Rectal smooth muscle tissue (tissue), 1 donor: ENCODE results near the gene RILPL1.
A peak's percentile ranks its signal among the peaks of the same experiment; 100 is the strongest.
"Not testable (repeated sequence)": the region's sequence is repeated elsewhere in the genome, so short reads cannot be mapped to it uniquely, and the experiment has no call there.

ENCODE experiments used
- H3K27ac ChIP-seq: one replicate; pipeline ENCODE4 v1.7.0; 2013; ENCODE audit warnings: low read depth, low read length, inconsistent platforms
- H3K27me3 ChIP-seq: one replicate; pipeline ENCODE4 v1.7.0; 2013; ENCODE audit warnings: low read length; ENCODE audit not compliant: control insufficient read depth, insufficient read depth
- H3K36me3 ChIP-seq: one replicate; pipeline ENCODE4 v1.7.0; 2013; ENCODE audit warnings: low read length; ENCODE audit not compliant: control insufficient read depth, insufficient read depth
- H3K4me1 ChIP-seq: one replicate; pipeline ENCODE4 v1.7.0; 2013; ENCODE audit warnings: low read length; ENCODE audit not compliant: control insufficient read depth, insufficient read depth
- H3K4me3 ChIP-seq: one replicate; pipeline ENCODE4 v1.7.0; 2013; ENCODE audit warnings: low read length
- H3K9ac ChIP-seq: one replicate; pipeline ENCODE4 v1.7.0; 2013; ENCODE audit warnings: low read length

RILPL1 gene

DNA sequence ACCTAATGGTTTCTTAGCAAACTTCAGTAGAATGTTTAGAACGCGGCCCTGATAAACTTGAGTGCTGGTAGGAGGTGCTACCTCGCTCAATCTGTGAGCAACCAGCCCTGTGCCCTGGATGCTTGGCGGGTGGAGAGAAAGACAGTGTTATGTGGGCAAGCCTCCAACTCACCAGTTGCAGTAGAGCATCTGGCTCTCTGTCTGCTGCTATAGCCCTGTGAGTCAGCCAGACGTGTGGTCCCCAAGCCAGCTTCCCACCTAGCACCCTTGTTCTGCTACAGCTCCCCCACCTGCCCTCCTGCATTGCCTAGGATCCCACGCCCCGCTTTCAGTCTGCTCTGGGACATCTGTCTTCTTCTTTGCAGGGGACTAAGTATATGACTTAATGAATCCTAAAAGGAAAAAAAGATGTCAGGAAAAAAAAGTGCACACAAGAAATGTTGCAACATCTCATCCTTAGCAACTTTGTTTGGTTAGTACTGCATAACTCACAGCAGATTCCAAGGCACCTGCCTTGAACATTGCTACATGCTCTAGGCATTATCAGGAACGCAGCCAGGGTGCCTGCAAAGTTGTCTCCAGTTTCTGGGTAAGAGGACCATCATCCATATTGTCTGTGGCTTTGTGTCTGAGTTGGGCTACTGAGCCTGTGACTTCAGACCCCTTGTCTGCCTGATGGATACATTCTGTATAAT lies 62.0 kb downstream of the RILPL1 start:
- H3K4me1 ChIP-seq = no peaks in the 10 kb centered on the region
- H3K4me3 ChIP-seq = no peak overlapping the region
- no peak overlapping the region for H3K27ac ChIP-seq
- no peaks in the 10 kb centered on the region for H3K27me3 ChIP-seq
- H3K9ac ChIP-seq = no peak overlapping the region
- peaks cover 16% of the 10 kb centered on the region for H3K36me3 ChIP-seq

DNA sequence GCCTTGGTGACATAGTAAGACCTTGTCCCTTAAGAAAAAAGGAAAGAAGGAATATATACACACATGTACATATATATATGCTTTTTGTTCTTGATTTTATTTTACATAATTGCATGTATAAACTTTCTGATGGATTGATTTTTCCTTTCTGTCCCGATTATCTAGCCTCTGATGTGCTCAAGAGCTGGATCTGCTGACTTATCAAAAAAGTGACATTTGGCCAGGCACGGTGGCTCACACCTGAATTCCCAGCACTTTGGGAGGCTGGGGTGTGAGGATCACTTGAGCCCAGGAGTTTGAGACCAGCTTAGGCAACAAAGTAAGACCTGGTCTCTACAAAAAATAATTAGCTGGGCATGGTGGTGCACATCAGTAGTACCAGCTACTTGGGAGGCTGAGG lies 63.5 kb downstream of the RILPL1 start:
- H3K36me3 ChIP-seq = peaks cover 14% of the 10 kb centered on the region
- H3K9ac ChIP-seq = no peak overlapping the region
- no peaks in the 10 kb centered on the region for H3K27me3 ChIP-seq
- H3K4me3 ChIP-seq = no peak overlapping the region
- H3K27ac ChIP-seq = no peak overlapping the region
- H3K4me1 ChIP-seq = no peaks in the 10 kb centered on the region

DNA sequence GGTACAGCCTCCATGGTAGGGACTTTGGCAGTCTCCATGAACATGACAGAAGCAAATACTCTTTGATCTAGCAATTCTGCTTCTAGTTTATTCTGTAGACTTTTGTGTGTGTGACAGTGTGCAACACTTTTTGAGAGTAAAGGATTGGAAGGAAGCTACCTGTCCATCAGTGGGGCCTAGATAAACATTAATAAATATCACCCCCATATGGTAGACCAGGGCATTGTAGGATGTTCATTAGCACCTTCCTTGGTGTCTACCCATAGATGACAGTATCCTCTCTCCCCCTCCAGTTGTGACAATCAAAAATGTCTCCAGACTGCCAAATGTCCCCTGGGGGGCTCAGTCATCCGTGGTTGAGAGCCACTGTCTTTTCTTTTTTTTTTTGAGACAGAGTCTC lies 64.7 kb downstream of the RILPL1 start:
- no peak overlapping the region for H3K4me3 ChIP-seq
- no peak overlapping the region for H3K9ac ChIP-seq
- no peak overlapping the region for H3K27ac ChIP-seq
- no peaks in the 10 kb centered on the region for H3K4me1 ChIP-seq
- no peaks in the 10 kb centered on the region for H3K27me3 ChIP-seq
- H3K36me3 ChIP-seq = peaks cover 14% of the 10 kb centered on the region

DNA sequence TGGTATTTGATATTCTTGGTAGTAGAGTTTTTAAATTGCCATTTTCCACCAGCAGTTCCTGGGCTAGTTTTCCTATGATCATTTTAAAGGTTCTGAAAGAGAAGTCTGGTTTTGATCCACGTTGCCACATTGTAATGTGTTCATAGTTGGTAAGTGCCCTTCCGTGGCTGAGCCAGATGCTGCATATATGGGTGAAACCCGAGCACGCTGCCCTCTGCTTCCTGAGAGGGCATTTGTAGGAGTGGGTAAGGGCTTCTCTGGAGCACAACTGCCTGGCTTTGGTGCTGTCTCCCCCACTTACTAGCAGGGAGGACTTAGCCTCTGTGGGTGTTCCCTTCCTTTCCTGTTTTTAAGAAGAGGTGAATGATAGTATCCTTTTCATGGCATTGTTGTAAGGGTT lies 68.4 kb downstream of the RILPL1 start:
- H3K27ac ChIP-seq = no peak overlapping the region
- H3K9ac ChIP-seq = no peak overlapping the region
- H3K4me3 ChIP-seq = no peak overlapping the region
- no peaks in the 10 kb centered on the region for H3K4me1 ChIP-seq
- peaks cover 2% of the 10 kb centered on the region for H3K36me3 ChIP-seq
- H3K27me3 ChIP-seq = no peaks in the 10 kb centered on the region

DNA sequence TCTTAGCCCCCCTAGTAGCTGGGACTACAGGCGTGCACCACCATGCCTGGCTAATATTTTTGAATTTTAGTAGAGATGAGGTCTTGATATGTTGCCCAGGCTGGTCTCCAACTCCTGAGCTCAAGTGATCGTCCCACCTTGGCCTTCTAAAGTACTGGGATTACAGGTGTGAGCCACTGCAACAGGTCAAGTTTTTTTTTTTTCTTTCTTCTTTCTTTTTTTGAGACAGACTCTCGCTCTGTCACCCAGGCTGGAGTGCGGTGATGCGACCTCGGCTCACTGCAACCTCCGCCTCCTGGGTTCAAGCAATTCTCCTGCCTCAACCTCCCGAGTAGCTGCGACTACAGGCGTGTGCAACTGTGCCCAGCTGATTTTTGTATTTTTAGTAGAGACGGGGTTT lies 70.3 kb downstream of the RILPL1 start:
- H3K27ac ChIP-seq, H3K36me3 ChIP-seq, H3K4me1 ChIP-seq, H3K27me3 ChIP-seq, H3K9ac ChIP-seq, H3K4me3 ChIP-seq: not testable (repeated sequence)

DNA sequence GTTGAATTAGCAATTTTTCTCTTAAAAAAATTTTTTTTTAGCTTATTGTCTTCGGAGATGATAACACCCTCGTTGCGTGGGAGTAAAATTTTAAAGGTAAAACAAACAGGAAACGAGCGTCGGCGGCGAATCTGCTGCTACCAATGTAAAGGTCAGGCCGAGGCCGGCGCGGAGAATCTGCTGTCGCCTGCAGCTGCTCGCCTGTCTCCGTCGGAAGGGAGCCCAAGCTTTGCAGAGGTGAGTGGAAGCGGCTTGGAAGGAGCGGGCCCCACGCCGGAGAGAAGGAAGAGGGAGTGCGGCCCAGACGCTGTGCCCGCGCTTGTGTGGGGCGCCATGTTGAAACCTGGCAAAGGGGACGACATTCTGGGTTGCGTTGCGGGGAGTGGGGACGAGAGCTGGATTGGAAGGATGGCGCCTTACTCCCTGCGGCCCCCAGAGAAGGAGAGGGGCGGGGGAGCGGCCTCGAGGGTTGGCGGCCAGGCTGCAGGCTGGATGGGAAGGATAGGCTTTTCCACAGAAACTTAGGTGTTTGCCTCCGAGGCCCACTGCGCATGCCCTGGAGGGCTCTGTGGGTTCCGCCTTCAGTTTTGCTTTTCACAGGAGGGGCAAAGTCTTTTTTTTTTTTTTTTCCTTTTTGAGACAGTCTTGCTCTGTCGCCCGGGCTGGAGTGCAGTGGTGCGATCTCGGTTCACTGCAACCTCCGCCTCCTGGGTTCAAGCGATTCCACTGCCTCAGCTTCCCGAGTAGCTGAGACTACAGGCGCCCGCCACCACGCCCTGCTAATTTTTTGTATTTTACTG lies 75.3 kb downstream of the RILPL1 start, which contains the start of gene SNRNP35:
Gene SNRNP35 (plus strand): TSS at position 160 of the 800 bp plus-strand sequence. CDS start 7,402 bp downstream, outside the sequence.
- peak within 1 kb of the TSS; percentile 99 for H3K27ac ChIP-seq
- no peaks in the 10 kb centered on the region for H3K4me1 ChIP-seq

DNA sequence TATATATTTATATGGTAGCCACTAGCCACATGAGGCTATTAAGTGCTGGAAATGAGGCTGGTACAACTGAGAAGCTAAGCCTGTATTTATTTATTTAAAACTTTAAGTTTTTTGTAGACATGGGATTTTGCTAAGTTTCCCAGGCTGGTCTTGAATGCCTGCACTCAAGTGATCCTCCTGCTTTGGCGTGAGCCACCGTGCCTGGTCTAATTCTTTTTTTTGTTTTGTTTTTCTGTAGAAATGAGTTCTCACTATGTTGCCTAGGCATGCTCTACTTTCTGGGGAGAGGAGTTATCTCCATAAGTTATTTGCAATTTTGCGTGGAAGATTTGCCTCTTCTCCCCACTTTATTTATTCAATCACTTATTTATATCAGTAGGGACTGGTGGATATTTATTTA lies 80.4 kb downstream of the RILPL1 start:
- H3K4me1 ChIP-seq = no peaks in the 10 kb centered on the region
- H3K9ac ChIP-seq = no peak overlapping the region

More for the DNA sequence above, 75.3 kb downstream of the RILPL1 start, which contains the start of gene SNRNP35:
- H3K9ac ChIP-seq = peak within 1 kb of the TSS; percentile 95
- H3K4me3 ChIP-seq = peak within 1 kb of the TSS; percentile 99
- H3K36me3 ChIP-seq = no peaks in the 10 kb centered on the region
- H3K27me3 ChIP-seq = no peaks in the 10 kb centered on the region

DNA sequence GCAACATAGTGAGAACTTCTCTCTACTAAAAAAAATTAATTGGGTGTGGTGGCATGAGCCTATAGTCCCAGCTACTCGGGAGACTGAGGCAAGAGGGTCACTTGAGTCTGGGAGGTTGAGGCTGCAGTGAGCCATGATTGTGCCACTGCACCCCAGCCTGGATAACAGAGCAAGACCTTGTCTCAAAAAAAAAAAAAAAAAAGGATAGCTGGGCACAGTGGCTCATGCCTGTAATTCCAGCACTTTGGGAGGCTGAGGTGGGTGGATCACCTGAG lies 81.3 kb downstream of the RILPL1 start:
- H3K9ac ChIP-seq, H3K4me3 ChIP-seq, H3K27ac ChIP-seq, H3K27me3 ChIP-seq, H3K36me3 ChIP-seq, H3K4me1 ChIP-seq: not testable (repeated sequence)

More for the DNA sequence above, 80.4 kb downstream of the RILPL1 start:
- no peak overlapping the region for H3K27ac ChIP-seq
- no peaks in the 10 kb centered on the region for H3K36me3 ChIP-seq
- H3K27me3 ChIP-seq = no peaks in the 10 kb centered on the region
- no peak overlapping the region for H3K4me3 ChIP-seq

DNA sequence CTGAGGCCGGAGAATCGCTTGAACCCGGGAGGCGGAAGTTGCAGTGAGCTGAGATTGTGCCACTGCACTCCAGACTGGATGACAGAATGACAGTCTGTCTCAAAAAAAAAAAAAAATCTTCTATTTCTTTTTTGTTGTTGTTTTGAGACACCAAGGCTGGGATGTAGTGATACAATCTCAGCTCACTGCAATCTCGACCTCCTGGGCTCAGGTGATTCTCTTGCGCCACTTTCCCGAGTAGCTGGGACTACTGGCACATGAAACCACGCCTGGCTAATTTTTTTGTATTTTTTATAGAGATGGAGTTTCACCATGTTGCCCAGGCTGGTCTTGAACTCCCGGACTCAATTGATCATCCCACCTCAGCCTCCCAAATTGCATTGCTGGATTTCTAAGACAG lies 82.9 kb downstream of the RILPL1 start:
- no peaks in the 10 kb centered on the region for H3K36me3 ChIP-seq
- no peaks in the 10 kb centered on the region for H3K27me3 ChIP-seq
- H3K4me1 ChIP-seq = no peaks in the 10 kb centered on the region
- no peak overlapping the region for H3K4me3 ChIP-seq
- no peak overlapping the region for H3K9ac ChIP-seq
- H3K27ac ChIP-seq = no peak overlapping the region

DNA sequence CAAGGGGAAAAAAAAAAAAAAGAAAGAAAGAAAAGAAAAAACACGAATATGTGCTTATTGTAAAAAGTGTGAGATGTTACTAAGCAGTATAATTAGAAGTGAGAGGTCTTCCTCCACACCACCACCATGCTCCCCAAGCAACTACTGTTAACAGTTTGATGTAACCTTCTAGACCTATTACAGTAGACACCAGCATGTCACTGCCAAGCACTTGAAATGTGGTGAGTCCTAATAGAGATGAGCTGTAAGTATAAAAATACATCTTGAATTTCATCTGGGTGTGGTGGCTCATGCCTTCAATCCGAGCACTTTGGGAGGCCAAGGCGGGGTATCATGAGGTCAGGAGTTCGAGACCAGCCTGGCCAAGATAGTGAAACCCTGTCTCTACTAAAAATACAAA lies 83.7 kb downstream of the RILPL1 start:
- Histone ChIP-seq H3K4me1 (no peaks in the 10 kb centered on the region), H3K36me3 (no peaks in the 10 kb centered on the region), H3K27me3 (no peaks in the 10 kb centered on the region), H3K4me3 (no peak overlapping the region), H3K9ac (no peak overlapping the region), H3K27ac (no peak overlapping the region)

DNA sequence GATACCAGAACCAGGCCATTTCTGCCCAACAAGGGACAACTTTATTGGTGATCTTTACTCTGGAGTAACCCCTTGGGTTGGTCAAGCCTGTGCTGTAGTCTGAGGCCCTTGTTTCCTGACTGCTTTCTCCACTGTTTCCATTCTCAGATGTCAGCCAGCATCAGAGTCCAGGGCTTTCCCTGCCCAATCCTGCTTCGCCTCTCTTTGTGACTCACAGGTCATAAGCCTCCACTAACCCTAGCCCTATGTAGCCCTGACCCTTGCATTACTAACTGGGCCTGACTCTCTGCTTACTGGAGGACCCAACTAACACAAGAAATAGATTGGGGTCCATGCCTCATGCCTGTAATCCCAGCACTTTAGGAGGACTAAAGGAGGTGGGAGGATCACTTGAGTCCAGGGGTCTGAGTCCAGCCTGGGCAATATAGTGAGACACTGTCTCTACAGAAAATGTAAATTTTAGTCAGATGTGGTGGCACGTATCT lies 84.2 kb downstream of the RILPL1 start:
- Histone ChIP-seq H3K4me1 (no peaks in the 10 kb centered on the region), H3K27ac (no peak overlapping the region), H3K4me3 (no peak overlapping the region), H3K9ac (no peak overlapping the region), H3K36me3 (no peaks in the 10 kb centered on the region), H3K27me3 (no peaks in the 10 kb centered on the region)

DNA sequence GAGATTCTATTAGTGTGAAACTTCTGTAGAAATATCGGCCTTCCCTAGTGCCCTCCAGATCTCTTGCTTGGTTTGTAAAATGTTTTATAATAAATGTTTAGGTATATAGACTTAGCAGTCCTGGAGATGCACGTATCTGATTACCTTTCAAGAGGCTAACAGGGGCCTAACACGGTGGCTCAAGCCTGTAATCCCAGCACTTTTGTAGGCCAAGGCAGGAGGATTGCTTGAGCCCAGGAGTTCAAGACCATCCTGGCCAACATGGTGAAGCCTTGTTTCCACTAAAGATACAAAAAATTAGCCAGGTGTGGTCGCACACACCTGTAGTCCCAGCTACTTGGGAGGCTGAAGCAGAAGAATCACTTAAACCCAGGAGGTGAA lies 87.2 kb downstream of the RILPL1 start:
- no peaks in the 10 kb centered on the region for H3K27me3 ChIP-seq
- no peak overlapping the region for H3K9ac ChIP-seq
- H3K27ac ChIP-seq = peak overlapping the region; percentile 22
- no peaks in the 10 kb centered on the region for H3K4me1 ChIP-seq
- no peaks in the 10 kb centered on the region for H3K36me3 ChIP-seq
- no peak overlapping the region for H3K4me3 ChIP-seq
